SKM-1 treated with dmso at 0.1 percent for 144 hours (cell line): Measurements from ENCODE around the gene CCDC136.

Source experiments
- DNase-seq: peaks from one replicate; lab custom pipeline; 2025; ENCODE audit not compliant: unreplicated experiment; lab: John Stamatoyannopoulos, UW

The CCDC136 gene

DNA sequence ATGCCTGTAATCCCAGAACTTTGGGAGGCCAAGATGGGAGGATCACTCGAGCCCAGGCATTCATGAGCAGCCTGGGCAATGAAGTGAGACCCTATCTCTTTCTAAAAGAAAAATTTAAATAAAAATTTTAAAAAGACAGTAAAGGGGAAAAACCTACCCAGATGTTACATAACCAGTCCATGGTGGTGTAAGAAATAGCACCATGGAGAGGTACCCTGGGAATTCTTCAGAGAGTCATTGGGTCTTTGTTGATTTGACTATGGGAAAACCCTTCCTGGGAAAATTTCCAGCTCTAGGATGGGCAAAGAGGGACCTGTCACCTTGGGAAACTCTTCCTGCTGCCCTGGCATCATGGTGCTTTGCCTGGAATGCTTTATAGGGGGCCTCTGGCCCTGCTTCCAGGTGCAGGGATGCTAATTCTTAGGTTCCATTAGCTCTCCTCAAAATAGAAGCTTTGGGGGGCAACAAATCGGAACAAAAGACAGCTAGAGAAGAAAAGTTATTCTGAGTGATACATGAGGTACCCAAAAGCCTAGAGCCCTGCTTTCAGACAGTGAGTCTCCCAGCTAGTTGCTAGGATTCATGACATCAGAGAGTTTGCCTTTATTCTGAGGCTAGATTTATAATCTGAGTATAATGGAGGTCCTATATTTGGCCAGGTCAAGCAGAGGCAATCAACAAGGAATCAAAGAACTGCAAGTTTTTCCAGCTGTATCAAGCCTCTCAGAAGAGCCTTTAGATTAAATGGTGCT, 10.1 kb downstream of the CCDC136 start:
- DNase-seq: no peak

DNA sequence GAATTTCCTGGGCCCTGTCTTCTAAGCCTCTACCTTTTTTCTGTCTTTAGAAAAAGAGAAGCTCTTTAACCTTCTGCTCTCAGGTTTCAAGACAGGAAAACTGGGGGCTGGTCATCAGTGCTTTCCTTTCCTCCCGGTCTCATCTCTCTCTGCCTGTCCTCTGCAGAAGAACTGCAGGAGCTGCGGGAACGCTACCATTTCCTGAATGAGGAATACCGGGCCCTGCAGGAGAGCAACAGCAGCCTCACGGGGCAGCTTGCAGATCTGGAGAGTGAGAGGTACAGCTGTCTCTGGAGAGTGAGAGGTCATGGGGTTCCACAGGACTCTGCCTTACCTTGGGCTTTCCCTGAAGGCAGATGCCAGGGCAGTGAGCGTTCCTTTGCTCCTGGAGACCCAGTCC, 12.7 kb downstream of the CCDC136 start:
- no peak for DNase-seq

DNA sequence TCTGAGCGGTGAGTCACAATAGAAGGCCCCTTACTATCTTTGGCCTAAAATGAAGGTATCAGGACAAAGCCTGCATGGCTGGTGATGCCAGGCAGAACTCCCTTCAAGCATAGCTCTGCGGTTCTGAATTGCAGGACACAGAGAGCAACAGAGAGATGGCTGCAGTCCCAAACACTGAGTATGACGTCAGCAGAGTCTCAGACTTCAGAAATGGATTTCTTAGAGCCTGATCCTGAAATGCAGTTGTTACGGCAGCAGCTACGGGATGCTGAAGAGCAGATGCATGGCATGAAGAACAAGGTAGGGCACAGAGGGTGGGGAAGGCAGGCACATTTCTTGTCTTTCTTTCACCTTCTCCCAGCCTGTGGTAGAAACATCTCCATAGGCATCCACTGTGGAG, 13.5 kb downstream of the CCDC136 start:
- no peak for DNase-seq

- no peak for DNase-seq
These were observed 15.4 kb downstream of the CCDC136 start for GRCh38 chr7:128807191-128807590.

- DNase-seq: no peak
These were observed 17.6 kb downstream of the CCDC136 start for GRCh38 chr7:128809363-128809762.

DNA sequence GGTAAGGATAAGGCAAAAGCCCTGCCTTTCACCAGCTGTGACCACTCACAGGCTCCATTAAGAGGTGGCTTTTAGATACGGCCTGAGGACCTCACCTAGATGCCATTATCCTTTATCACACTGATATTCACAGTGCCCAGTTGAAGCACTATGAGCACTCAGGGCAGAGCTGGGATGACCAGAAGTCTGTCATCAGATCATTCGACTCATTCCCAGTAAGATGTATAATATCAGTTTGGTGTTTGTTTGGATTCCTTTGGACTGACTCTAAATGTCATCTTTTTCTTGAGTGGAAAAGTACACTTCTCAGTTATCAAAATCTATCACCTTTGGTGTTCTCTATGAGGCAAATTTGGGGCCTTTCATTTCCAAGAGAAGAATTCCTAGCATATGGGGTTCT, 18.7 kb downstream of the CCDC136 start:
- DNase-seq: no peak

DNA sequence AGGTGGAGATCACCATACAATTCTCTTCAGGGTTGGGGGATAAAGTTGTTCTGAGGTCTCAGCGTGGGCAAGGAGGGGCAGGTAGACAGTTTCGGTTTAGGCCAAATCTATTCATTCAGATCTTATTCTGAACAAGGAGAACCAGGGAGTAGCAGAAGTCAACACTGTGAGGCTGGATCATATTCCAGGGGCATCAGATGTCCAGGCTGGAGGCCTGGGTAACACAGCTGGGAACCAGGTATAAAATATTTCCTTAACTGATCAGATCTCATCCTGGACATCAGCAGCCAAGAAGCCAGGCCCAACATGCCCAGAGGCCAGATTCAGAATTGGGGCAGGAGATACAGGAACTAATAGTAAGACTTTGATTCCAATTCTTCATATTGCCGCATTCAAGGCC, 19.2 kb downstream of the CCDC136 start:
- no peak for DNase-seq

DNA sequence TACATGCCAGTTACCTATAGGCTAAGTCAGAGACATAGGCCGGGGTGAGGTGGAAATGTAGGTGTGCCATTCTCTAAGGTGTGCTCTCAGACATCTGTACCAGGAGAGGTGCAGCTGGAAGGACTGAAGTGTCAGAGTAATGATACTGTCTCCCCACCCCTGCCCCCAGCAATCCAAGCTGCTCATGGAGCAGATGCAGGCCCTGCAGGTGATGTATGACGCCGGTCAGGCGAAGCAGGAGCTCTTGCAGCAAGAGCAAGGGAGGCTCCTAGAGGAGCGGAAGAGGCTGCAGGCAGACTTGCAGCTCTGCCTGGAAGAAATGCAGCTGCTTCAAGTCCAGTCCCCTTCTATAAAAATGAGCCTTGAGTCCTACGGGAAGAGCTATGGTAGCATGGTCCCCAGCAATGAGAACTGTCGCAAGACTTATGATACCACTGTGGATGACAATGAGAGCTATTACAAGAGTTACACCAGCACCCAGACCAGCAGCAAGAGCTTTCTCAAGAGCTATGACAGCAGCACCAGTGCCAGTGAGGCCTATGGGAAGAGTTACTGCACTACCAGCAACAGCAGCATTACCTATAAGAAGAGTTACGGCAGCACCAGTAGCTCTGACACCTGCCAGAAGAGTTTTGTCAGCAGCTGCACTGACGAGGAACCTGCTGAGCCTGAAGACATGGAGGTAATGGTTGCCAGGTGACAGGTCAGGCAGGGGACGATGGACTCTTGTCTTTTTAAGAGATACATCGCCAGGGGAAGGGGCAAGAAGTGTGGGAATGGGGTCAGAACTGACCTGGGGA, 20.1 kb downstream of the CCDC136 start:
- no peak for DNase-seq

DNA sequence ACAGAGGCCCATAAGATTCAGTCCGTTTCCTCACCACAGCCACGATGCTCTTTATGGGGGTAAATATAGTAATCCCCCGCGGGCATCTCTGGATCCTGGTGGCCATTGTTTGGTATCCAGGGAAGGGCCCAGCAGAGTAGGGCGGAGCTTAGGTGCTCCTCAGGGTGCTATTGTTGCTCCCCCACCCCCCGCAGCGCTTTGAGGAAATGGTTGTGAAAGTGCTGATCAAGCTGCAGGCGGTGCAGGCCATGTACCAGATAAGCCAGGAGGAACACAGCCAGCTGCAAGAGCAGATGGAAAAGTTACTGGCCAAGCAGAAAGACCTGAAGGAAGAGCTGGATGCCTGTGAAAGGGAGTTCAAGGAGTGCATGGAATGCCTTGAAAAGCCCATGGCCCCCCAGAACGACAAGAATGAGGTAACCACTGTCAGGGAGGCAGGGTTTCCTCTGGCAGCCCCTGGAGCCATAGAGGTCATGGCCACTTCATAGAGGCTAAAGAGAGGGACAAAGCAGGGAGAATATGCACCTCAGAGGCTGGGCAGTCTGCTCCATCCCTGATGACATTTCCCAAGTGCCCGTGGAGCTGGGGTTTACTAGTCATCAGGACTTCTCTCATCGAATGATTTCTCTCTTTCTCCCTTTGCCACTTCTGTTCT, 20.9 kb downstream of the CCDC136 start:
- peak; percentile 57 for DNase-seq

GRCh38 chr7:128814499-128814898, 22.7 kb downstream of the CCDC136 start:
- no peak for DNase-seq

DNA sequence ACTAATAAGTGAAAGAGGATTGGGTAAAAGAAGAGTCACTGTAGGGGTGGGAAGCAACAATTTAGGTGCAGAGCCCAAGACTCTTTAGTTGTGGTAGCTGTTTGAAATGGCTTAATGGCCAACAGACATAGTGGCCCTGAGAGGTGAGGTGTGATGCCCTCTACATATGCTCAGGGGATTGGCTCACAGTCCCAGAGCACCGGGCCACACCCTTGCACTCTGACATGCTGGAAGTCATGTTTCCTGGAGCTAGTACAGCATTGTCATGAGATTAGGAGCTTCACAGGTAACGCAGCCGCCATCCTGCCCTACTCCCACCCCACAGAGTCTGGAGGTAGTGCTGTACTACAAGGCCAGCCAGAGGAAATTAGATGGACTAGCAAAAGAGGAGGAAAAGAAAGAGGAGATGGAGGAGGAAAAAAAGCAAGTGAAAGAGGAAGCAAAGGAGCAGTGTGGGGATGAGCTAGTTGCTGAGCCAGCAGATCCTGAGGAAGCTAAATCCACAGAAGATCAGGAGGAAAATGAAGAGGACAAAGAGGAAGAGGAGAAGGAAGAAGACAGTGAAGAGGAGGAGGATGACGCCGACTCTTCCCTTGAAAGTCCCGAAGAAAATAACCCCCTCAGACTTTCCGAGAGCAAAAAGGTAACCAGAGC, 23.6 kb downstream of the CCDC136 start:
- no peak for DNase-seq

GRCh38 chr7:128818694-128819093, 26.9 kb downstream of the CCDC136 start:
- DNase-seq: no peak

GRCh38 chr7:128821724-128822123, 30.0 kb downstream of the CCDC136 start:
- DNase-seq: no peak

- DNase-seq: no peak
These were observed 34.7 kb downstream of the CCDC136 start for GRCh38 chr7:128826512-128826911.

DNA sequence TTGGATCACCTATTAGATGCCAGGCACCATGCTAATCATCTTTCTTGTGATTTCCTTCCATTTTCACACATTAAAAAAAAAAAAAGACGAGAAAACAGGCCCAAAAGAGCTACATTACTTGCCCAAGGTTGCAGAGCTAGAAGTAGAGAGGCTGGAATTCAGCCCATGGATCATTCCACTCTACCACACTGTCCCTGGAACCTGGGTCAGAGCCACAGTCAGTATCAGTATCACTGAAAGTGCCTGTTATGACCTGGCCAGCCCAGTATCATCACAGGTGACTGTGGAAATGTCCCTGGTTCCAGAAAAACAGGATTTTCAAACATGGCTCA, 35.1 kb downstream of the CCDC136 start:
- DNase-seq: no peak

DNA sequence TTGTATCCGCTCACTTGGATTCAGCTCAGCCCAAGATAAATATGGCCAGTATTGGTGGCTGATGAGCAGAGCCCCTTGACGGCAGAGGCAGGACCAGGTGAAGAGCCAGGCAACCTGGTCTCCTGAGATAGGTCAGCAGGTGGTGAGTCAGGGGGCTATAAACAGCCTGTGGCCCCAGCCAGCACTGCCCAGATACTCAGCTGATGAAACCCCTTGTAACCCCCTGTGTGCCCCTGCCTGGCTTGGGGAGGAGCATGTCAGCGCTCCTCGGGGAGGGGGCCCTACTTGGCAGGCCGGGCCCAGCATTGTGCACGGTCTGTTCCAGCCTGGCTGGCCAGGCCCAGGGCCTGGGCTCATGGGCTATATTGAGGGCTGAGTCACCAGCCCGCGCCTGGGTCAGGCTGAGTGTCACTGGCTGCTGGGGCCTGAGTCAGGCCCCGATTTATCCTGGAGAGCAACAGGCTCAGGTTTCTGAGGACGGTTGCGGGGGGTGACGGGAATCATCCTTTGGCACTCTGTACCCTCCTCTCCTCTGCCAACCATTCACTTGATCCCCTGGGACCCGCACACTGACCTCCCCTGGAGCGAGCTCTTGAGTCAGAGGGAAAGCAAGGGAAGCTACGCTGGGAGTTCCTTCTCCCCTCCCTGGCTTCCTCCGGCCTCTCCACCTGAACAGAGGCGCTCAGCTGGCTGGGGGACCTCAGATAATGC, 35.6 kb downstream of the CCDC136 start:
- DNase-seq: no peak

- DNase-seq: no peak
These were observed 36.4 kb downstream of the CCDC136 start for GRCh38 chr7:128827971-128828711.

DNA sequence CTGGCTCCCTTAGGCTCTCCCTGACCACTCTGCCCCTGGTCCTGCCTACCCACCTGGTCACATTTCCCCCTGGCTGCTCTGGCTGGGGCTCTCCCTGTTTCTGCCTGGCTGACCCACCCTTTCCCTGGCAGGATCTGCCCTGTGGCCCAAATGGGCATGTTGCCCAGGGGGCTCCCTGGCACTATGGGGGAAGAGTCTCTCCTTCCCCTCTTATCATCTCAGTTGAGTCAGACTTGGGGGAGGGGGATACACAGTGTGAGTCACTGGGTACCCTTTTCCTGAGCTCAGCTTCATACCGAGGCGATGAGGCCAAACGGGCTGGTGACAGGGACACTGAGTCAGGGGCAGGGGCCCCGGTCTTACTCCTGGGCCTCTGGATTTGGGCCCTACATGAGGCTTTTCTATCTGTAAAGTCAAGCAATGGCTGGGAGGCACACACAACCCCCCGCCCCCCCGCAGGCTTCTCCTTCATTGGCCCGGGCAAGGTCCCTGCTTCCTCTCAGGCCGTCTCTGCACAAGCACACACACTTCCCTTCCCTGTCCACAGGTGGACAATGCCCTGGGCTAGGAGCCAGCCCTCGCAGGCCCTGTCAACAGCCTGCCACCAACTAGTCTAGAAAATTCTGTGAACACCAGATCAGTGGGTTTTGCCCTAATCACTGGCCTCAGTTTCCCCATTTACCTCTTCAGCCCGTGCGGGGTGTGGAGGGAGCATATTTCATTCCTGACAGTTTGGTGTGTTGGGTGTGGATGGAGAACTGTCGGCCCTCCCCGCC, 37.8 kb downstream of the CCDC136 start:
- DNase-seq: no peak
